Measurements from ENCODE around the gene NR1D1. TPM values are rescaled to one million over a fixed set of nuclear protein-coding genes. Genes with fewer than 3 reads are reported as not detected.
"Not testable (repeated sequence)": the region's sequence is repeated elsewhere in the genome, so short reads cannot be mapped to it uniquely, and the experiment has no call there.

Gene NR1D1
- 10 to 100 TPM in 4 of 5 experiments, 1 to 10 TPM in 1; 3.6 to 34.2 (median 17.3) TPM for total RNA-seq
- 10 to 100 TPM in 1 of 2 donors, 1 to 10 TPM in 1; 4.7 to 11.2 TPM for polyA plus RNA-seq
- 42.1 reads per million, percentile 67 among the genes with 10 or more reads in this experiment for total RNA-seq

DNA sequence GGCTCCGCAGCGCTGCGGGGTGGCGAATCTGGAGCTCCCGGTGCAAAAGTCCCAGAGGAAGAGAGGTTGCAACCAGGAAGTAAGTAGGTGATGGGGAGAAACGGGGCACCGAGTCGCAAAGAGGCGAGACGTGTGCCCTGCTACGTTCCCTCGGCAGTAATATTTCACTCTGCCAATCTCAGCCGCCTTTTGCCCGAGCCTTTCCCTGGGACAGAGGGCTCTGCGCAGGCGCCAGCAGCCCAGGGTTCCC lies at the start of gene NR1D1:
NR1D1 (minus strand) TSS at position 171 of the 250 bp plus-strand sequence. CDS start 495 bp downstream, outside the sequence.
- Mint-ChIP-seq H3K9me3 (peaks cover 0 to 8% (median 0%) of the 10 kb centered on the region in 11 donors), H3K4me3 (peak within 1 kb of the TSS; percentile 82 to 99 (median 97)), H3K4me1 (peaks cover 71 to 96% (median 86%) of the 10 kb centered on the region in 7 donors), H3K27ac (peak within 1 kb of the TSS; percentile 84 to 100 (median 95)), H3K36me3 (peaks cover 5 to 29% (median 15%) of the 10 kb centered on the region in 5 donors), H3K27me3 (peaks cover 0 to 9% (median 0%) of the 10 kb centered on the region in 5 donors)
- peak within 1 kb of the TSS; percentile 97 for H3K4me3 ChIP-seq (ENCODE audit: low read length)
- DNase-seq (no peak), ATAC-seq (no peak)
- ChIA-PET POLR2A (interaction anchor here (0.7 to 12.4 kb wide), 15 partner anchors 10 to 345 kb away, joined by 3 to 291 read pairs (median 6); partner anchors contain the start of genes CASC3, MED24, MSL1 and THRA), CTCF (interaction anchor here (0.6 to 7.1 kb wide), 6 partner anchors 12 to 68 kb away, joined by 3 to 133 read pairs (median 5); partner anchors contain the start of gene THRA)
- H3K27ac ChIP-seq (ENCODE audit: low read depth, low read length) = peak within 1 kb of the TSS; percentile 94
- H3K36me3 ChIP-seq (ENCODE audit: control insufficient read depth in 2 of 3, insufficient read depth in 3 of 3, low read length in 3 of 3) = peaks cover 0 to 13% (median 0%) of the 10 kb centered on the region in 3 experiments
- H3K9me3 ChIP-seq (ENCODE audit: control insufficient read depth in 2 of 3, low read length in 3 of 3) = no peaks in the 10 kb centered on the region
- H3K27me3 ChIP-seq (ENCODE audit: control insufficient read depth in 2 of 2, insufficient read depth in 2 of 2, low read length in 2 of 2) = no peaks in the 10 kb centered on the region
- peaks cover 66 to 70% of the 10 kb centered on the region in 2 donors for H3K4me1 ChIP-seq (ENCODE audit: control insufficient read depth in 2 of 2, insufficient read depth in 2 of 2, low read length in 2 of 2)
- intact Hi-C loops (cut with micrococcal nuclease) = loop anchor here (1.0 to 10.0 kb wide), 4 partner anchors 40 to 504 kb away; partner anchors contain the start of genes CASC3 (in 1 of the 2), MED24 (in 1 of the 2) and PSMD3 (in 1 of the 2)

GRCh38 chr17:40148527-40148926 lies 48.1 kb upstream of the NR1D1 start:
- Mint-ChIP-seq H3K27ac (peak overlapping the region in 3 of 9 donors; percentile 10 to 58 (median 17)), H3K4me1 (peaks cover 34 to 66% (median 53%) of the 10 kb centered on the region in 7 donors)
- POLR2A ChIA-PET = interaction anchor here (1.0 kb wide), 2 partner anchors 8 to 15 kb away, joined by 4 to 8 read pairs; partner anchors contain the start of gene CASC3

GRCh38 chr17:40145476-40145875 lies 45.1 kb upstream of the NR1D1 start:
- ChIA-PET POLR2A (interaction anchor here (1.0 kb wide), 1 partner anchor 19 kb away, joined by 3 read pairs; no protein-coding TSS in a partner anchor), CTCF (interaction anchor here (1.0 kb wide), 1 partner anchor 32 kb away, joined by 3 read pairs; no protein-coding TSS in a partner anchor)
- Mint-ChIP-seq H3K36me3 (peaks cover 23 to 42% (median 28%) of the 10 kb centered on the region in 5 donors), H3K27ac (peak overlapping the region in 5 of 9 donors; percentile 9 to 59 (median 36)), H3K27me3 (no peaks in the 10 kb centered on the region), H3K9me3 (no peaks in the 10 kb centered on the region), H3K4me3 (peak overlapping the region in 1 of 10 donors; percentile 9), H3K4me1 (peaks cover 37 to 71% (median 62%) of the 10 kb centered on the region in 7 donors)
- H3K27ac ChIP-seq (ENCODE audit: low read depth, low read length) = no peak overlapping the region
- no peaks in the 10 kb centered on the region for H3K27me3 ChIP-seq (ENCODE audit: control insufficient read depth in 2 of 2, insufficient read depth in 2 of 2, low read length in 2 of 2)
- ATAC-seq (no peak), DNase-seq (no peak)
- no peak overlapping the region for H3K4me3 ChIP-seq (ENCODE audit: low read length)
- H3K4me1 ChIP-seq (ENCODE audit: control insufficient read depth in 2 of 2, insufficient read depth in 2 of 2, low read length in 2 of 2) = peaks cover 12 to 24% of the 10 kb centered on the region in 2 donors
- H3K36me3 ChIP-seq (ENCODE audit: control insufficient read depth in 2 of 3, insufficient read depth in 3 of 3, low read length in 3 of 3) = peaks cover 5 to 49% (median 9%) of the 10 kb centered on the region in 3 experiments
- intact Hi-C loops (cut with micrococcal nuclease) = no loop called here
- no peaks in the 10 kb centered on the region for H3K9me3 ChIP-seq (ENCODE audit: control insufficient read depth in 2 of 3, low read length in 3 of 3)

More at GRCh38 chr17:40148527-40148926, 48.1 kb upstream of the NR1D1 start:
- H3K36me3 Mint-ChIP-seq = peaks cover 23 to 42% (median 27%) of the 10 kb centered on the region in 5 donors
- CTCF ChIA-PET = interaction anchor here (0.6 to 2.9 kb wide), 8 partner anchors 20 to 424 kb away, joined by 3 to 13 read pairs (median 3); no protein-coding TSS in a partner anchor
- H3K27me3 Mint-ChIP-seq = no peaks in the 10 kb centered on the region
- H3K36me3 ChIP-seq (ENCODE audit: control insufficient read depth in 2 of 3, insufficient read depth in 3 of 3, low read length in 3 of 3) = peaks cover 5 to 57% (median 5%) of the 10 kb centered on the region in 3 experiments
- no peaks in the 10 kb centered on the region for H3K27me3 ChIP-seq (ENCODE audit: control insufficient read depth in 2 of 2, insufficient read depth in 2 of 2, low read length in 2 of 2)
- intact Hi-C loops (cut with micrococcal nuclease) = no loop called here
- H3K9me3 ChIP-seq (ENCODE audit: control insufficient read depth in 2 of 3, low read length in 3 of 3) = no peaks in the 10 kb centered on the region
- H3K4me3 Mint-ChIP-seq = no peak overlapping the region
- no peaks in the 10 kb centered on the region for H3K9me3 Mint-ChIP-seq
- H3K4me1 ChIP-seq (ENCODE audit: control insufficient read depth in 2 of 2, insufficient read depth in 2 of 2, low read length in 2 of 2) = peaks cover 0 to 9% of the 10 kb centered on the region in 2 donors
- ATAC-seq (no peak), DNase-seq (no peak)
- H3K4me3 ChIP-seq (ENCODE audit: low read length) = no peak overlapping the region
- no peak overlapping the region for H3K27ac ChIP-seq (ENCODE audit: low read depth, low read length)

DNA sequence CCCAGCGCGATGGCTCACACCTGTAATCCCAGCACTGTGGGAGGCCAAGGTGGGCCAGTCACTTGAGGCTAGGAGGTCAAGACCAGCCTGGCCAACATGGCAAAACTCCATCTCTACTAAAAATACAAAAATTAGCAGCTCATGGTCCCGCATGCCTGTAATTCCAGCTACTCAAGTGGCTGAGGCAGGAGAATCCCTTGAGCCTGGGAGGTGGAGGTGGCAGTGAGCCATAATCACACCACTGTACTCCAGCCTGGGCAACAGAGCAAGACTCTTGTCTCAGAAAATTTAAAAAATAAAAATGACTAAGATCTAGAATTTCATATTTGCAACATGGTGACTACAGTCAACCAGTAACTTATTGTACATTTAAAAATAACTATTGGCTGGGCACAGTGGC lies 42.8 kb upstream of the NR1D1 start:
- ChIA-PET CTCF (interaction anchor here (0.6 kb wide), 1 partner anchor 12 kb away, joined by 5 read pairs; no protein-coding TSS in a partner anchor), POLR2A (interaction anchor here (1.3 kb wide), 1 partner anchor 20 kb away, joined by 5 read pairs; no protein-coding TSS in a partner anchor)
- H3K9me3 ChIP-seq (ENCODE audit: control insufficient read depth in 2 of 3, low read length in 3 of 3); DNase-seq; H3K9me3 Mint-ChIP-seq; H3K27ac ChIP-seq (ENCODE audit: low read depth, low read length); ATAC-seq; H3K27me3 Mint-ChIP-seq; H3K4me3 ChIP-seq (ENCODE audit: low read length); intact Hi-C loops (cut with micrococcal nuclease); H3K27me3 ChIP-seq (ENCODE audit: control insufficient read depth in 2 of 2, insufficient read depth in 2 of 2, low read length in 2 of 2): not testable (repeated sequence)
- H3K27ac Mint-ChIP-seq = peak overlapping the region in 1 of 9 donors; percentile 55
- peaks cover 32 to 65% (median 52%) of the 10 kb centered on the region in 7 donors for H3K4me1 Mint-ChIP-seq
- H3K4me3 Mint-ChIP-seq = peak overlapping the region in 1 of 10 donors; percentile 51
- Histone ChIP-seq H3K4me1 (ENCODE audit: control insufficient read depth in 2 of 2, insufficient read depth in 2 of 2, low read length in 2 of 2) (peaks cover 21 to 38% of the 10 kb centered on the region in 2 donors), H3K36me3 (ENCODE audit: control insufficient read depth in 2 of 3, insufficient read depth in 3 of 3, low read length in 3 of 3) (peaks cover 4 to 26% (median 5%) of the 10 kb centered on the region in 3 experiments)
- peaks cover 9 to 27% (median 17%) of the 10 kb centered on the region in 5 donors for H3K36me3 Mint-ChIP-seq

GRCh38 chr17:40139566-40140058 lies 39.2 kb upstream of the NR1D1 start:
- H3K36me3 Mint-ChIP-seq = peaks cover 0 to 25% (median 24%) of the 10 kb centered on the region in 5 donors
- H3K4me3 ChIP-seq (ENCODE audit: low read length) = peak overlapping the region; percentile 80
- H3K36me3 ChIP-seq (ENCODE audit: control insufficient read depth in 2 of 3, insufficient read depth in 3 of 3, low read length in 3 of 3) = peaks cover 8 to 31% (median 10%) of the 10 kb centered on the region in 3 experiments
- intact Hi-C loops (cut with micrococcal nuclease) = loop anchor here (1.0 to 2.0 kb wide), 13 partner anchors 16 to 159 kb away; partner anchors contain the start of genes WIPF2 (in 2 of the 2), CDC6 (in 1 of the 2), MED24 (in 1 of the 2) and NR1D1 (in 1 of the 2)
- DNase-seq (peak in 4 of 9 donors; percentile 8 to 25 (median 10)), ATAC-seq (peak; percentile 8)
- no peaks in the 10 kb centered on the region for H3K9me3 ChIP-seq (ENCODE audit: control insufficient read depth in 2 of 3, low read length in 3 of 3)
- peaks cover 14 to 62% (median 44%) of the 10 kb centered on the region in 7 donors for H3K4me1 Mint-ChIP-seq
- H3K27me3 Mint-ChIP-seq = peaks cover 0 to 2% (median 0%) of the 10 kb centered on the region in 5 donors
- ChIA-PET CTCF (interaction anchor here (0.5 to 3.8 kb wide), 7 partner anchors 9 to 70 kb away, joined by 3 to 21 read pairs (median 5); no protein-coding TSS in a partner anchor), POLR2A (interaction anchor here (0.6 to 5.7 kb wide), 19 partner anchors 9 to 475 kb away, joined by 3 to 134 read pairs (median 6); partner anchors contain the start of genes MED24, MSL1, NR1D1 and WIPF2)
- H3K4me3 Mint-ChIP-seq = peak overlapping the region; percentile 83 to 97 (median 93)
- H3K27me3 ChIP-seq (ENCODE audit: control insufficient read depth in 2 of 2, insufficient read depth in 2 of 2, low read length in 2 of 2) = no peaks in the 10 kb centered on the region
- peak overlapping the region; percentile 85 to 100 (median 98) for H3K27ac Mint-ChIP-seq
- H3K9me3 Mint-ChIP-seq = peaks cover 0 to 6% (median 0%) of the 10 kb centered on the region in 11 donors
- H3K27ac ChIP-seq (ENCODE audit: low read depth, low read length) = peak overlapping the region; percentile 96
- H3K4me1 ChIP-seq (ENCODE audit: control insufficient read depth in 2 of 2, insufficient read depth in 2 of 2, low read length in 2 of 2) = peaks cover 21 to 28% of the 10 kb centered on the region in 2 donors

DNA sequence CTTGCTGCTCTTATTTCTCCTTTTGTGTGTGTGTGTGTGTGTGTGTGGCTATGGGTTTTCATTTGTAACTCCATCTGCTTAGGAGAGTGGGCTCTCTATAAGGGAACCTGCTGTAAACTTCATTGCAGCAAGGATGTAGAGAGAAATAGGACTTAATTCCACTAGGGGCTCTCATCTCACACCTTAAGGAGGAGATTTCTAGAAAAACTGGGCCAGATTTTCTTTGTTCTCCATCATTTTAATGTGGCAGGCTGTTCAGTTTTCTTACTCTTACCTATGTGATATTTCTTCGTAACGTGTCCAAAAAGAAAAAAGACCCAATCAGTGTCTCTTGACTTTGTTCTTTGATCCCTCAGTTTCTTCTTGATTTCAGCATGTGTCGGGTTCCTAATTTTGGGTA lies 35.4 kb upstream of the NR1D1 start:
- intact Hi-C loops (cut with micrococcal nuclease) = loop anchor here in 1 of 2 donors (1.0 kb wide), 1 partner anchor 13 kb away; no protein-coding TSS in a partner anchor
- no peak overlapping the region for H3K4me3 ChIP-seq (ENCODE audit: low read length)
- Mint-ChIP-seq H3K27me3 (peaks cover 0 to 2% (median 0%) of the 10 kb centered on the region in 5 donors), H3K4me1 (peaks cover 7 to 51% (median 34%) of the 10 kb centered on the region in 7 donors), H3K36me3 (peaks cover 17 to 42% (median 31%) of the 10 kb centered on the region in 5 donors), H3K9me3 (peaks cover 0 to 6% (median 0%) of the 10 kb centered on the region in 11 donors), H3K27ac (peak overlapping the region in 8 of 9 donors; percentile 20 to 82 (median 70)), H3K4me3 (no peak overlapping the region)
- ChIA-PET POLR2A (interaction anchor here (4.0 to 5.7 kb wide), 2 partner anchors 12 kb away, joined by 35 to 134 read pairs; partner anchors contain the start of gene MSL1), CTCF (no interaction called here)
- no peak for DNase-seq
- H3K4me1 ChIP-seq (ENCODE audit: control insufficient read depth in 2 of 2, insufficient read depth in 2 of 2, low read length in 2 of 2) = peaks cover 10 to 14% of the 10 kb centered on the region in 2 donors
- no peaks in the 10 kb centered on the region for H3K27me3 ChIP-seq (ENCODE audit: control insufficient read depth in 2 of 2, insufficient read depth in 2 of 2, low read length in 2 of 2)
- H3K27ac ChIP-seq (ENCODE audit: low read depth, low read length) = no peak overlapping the region
- H3K9me3 ChIP-seq (ENCODE audit: control insufficient read depth in 2 of 3, low read length in 3 of 3) = no peaks in the 10 kb centered on the region
- H3K36me3 ChIP-seq (ENCODE audit: control insufficient read depth in 2 of 3, insufficient read depth in 3 of 3, low read length in 3 of 3) = peaks cover 7 to 50% (median 30%) of the 10 kb centered on the region in 3 experiments
- no peak for ATAC-seq

Measured in naive thymus-derived CD4-positive, alpha-beta T cell (primary cell).